K562 (cell line): ENCODE results near the gene IRGQ. TPM values are rescaled to one million over a fixed set of nuclear protein-coding genes. Genes with fewer than 3 reads are reported as not detected.

Source experiments
- ADNP ChIP-seq: fragments of 200-800 bp; sonication (Bioruptor generic); IDR thresholded peaks from 2 replicates; pipeline ENCODE4 v1.6.1; 2016; ENCODE audit warnings: missing genetic modification characterization, missing compliant biosample characterization
- AFF1 ChIP-seq, 2 experiments: fragments of 450-650 bp; IDR thresholded peaks; 2 replicates each; pipeline ENCODE4 v1.6.1; 2018; ENCODE audit warnings: mild to moderate bottlenecking in 2 of 2, low read depth in 1 of 2; ENCODE audit not compliant: partially characterized antibody in 2 of 2
- BCLAF1 ChIP-seq, 2 experiments: fragments of 450-650 bp in 1 of 2; IDR thresholded peaks; 2 replicates each; pipeline ENCODE4 v1.6.1; 2011 to 2017; ENCODE audit warnings: low read depth in 2 of 2, antibody characterized with exemption in 1 of 2, borderline replicate concordance in 1 of 2, low read length in 1 of 2, mild to moderate bottlenecking in 1 of 2, mixed read lengths in 1 of 2; ENCODE audit not compliant: control insufficient read depth in 1 of 2
- MAZ ChIP-seq, 2 experiments: fragments of 450-650 bp in 1 of 2; sonication (generic) in 1 of 2; formaldehyde crosslinking; IDR thresholded peaks in 1 of 2; conservative IDR thresholded peaks in 1 of 2; 2 replicates each; pipeline versions ENCODE4 v1.4.0 to v1.5.0; 2020; ENCODE audit warnings: mild to moderate bottlenecking in 1 of 2, missing genetic modification reagents in 1 of 2
- MIER1 ChIP-seq: fragments of 450-650 bp; IDR thresholded peaks from 2 replicates; pipeline ENCODE4 v1.6.1; 2016; ENCODE audit warnings: antibody characterized with exemption, mild to moderate bottlenecking, low read depth
- MYNN ChIP-seq, 2 experiments: sonication (generic); formaldehyde crosslinking in 1 of 2; IDR thresholded peaks; 2 replicates each; pipeline versions ENCODE4 v1.5.0 to v1.6.1; 2016 to 2020; ENCODE audit warnings: antibody characterized with exemption in 1 of 2, missing genetic modification reagents in 1 of 2
- NCOA2 ChIP-seq, 2 experiments: fragments of 450-650 bp; IDR thresholded peaks; 2 replicates each; pipeline ENCODE4 v1.6.1; 2018; ENCODE audit warnings: mild to moderate bottlenecking in 2 of 2, moderate library complexity in 1 of 2; ENCODE audit not compliant: partially characterized antibody in 2 of 2
- NR4A1 ChIP-seq, 2 experiments: fragments of 250-450 bp in 1 of 2; fragments of 450-650 bp in 1 of 2; sonication (Bioruptor Pico) in 1 of 2; IDR thresholded peaks; 2 replicates each; pipeline versions ENCODE4 v1.4.0 to v1.6.1; 2016 to 2020; ENCODE audit warnings: mild to moderate bottlenecking in 2 of 2, missing compliant biosample characterization in 1 of 2, missing genetic modification characterization in 1 of 2, moderate library complexity in 1 of 2
- PHF20 ChIP-seq: fragments of 450-650 bp; IDR thresholded peaks from 2 replicates; pipeline ENCODE4 v1.6.1; 2018; ENCODE audit not compliant: partially characterized antibody
- RNF219 ChIP-seq: fragments of 250-450 bp; sonication (Bioruptor Pico); IDR thresholded peaks from 2 replicates; pipeline ENCODE4 v1.5.0; 2022; ENCODE audit warnings: mild to moderate bottlenecking
- SMARCA5 ChIP-seq: fragments of 450-650 bp; IDR thresholded peaks from 2 replicates; pipeline ENCODE4 v1.6.1; 2016
- ZNF146 ChIP-seq: IDR thresholded peaks from one replicate; pipeline ENCODE4 v1.6.1; 2018; ENCODE audit warnings: missing compliant biosample characterization; ENCODE audit not compliant: unreplicated experiment
- ZNF212 ChIP-seq: fragments of 450-650 bp; formaldehyde crosslinking; IDR thresholded peaks from 2 replicates; pipeline ENCODE4 v1.4.0; 2020; ENCODE audit warnings: mild to moderate bottlenecking
- ZNF785 ChIP-seq: fragments of 250-450 bp; sonication (Bioruptor Pico); IDR thresholded peaks from 2 replicates; pipeline ENCODE4 v1.4.0; 2020; ENCODE audit warnings: mild to moderate bottlenecking
- polyA plus RNA-seq, 8 experiments: library from polyadenylated mRNA; depleted of rRNA in 4 of 8; stranded (reverse) in 5 of 8; unstranded in 3 of 8; fragments of >200 nt; fragmentation: Nextera tagmentation in 2 of 8; fragmentation: Illumina TruSeq in 1 of 8; extraction: Ambion mirVana in 2 of 8; extraction: Trizol in 1 of 8; gene quantifications; 2 replicates each; pipeline versions ENCODE4 v1.2.1 to v1.2.3, GENCODE V29; 2011 to 2014; ENCODE audit warnings: inconsistent platforms in 1 of 8, missing spikeins in 1 of 8
- total RNA-seq, 7 experiments: library from RNA; depleted of rRNA in 6 of 7; stranded (reverse); fragments of >200 nt in 6 of 7; fragmentation: Illumina TruSeq in 2 of 7; extraction: Trizol in 2 of 7; gene quantifications; 2 replicates each; pipeline versions ENCODE4 v1.2.1 to v1.2.3, GENCODE V29; 2011 to 2021; ENCODE audit warnings: low replicate concordance in 1 of 7

IRGQ gene
- total and polyA plus RNA-seq, 9 of the 15 experiments (the other 6 are each of a cell fraction or from before 2014, with no cell fraction given), result 3.5 to 19.2 (median 7.9) TPM

- TF ChIP-seq MAZ (CRISPR knock-in tag; conservative IDR thresholded peaks at IDR 0.05 in 1 of 2, IDR thresholded peaks at IDR 0.05 in 1 of 2) (peak; percentile 30 to 33; a peak in 1 of 4 replicates), MYNN (IDR thresholded peaks at IDR 0.05) (no peak; the same call in 1 of the 2 replicates), MYNN (CRISPR knock-in tag; IDR thresholded peaks at IDR 0.05) (no peak), SMARCA5 (no peak), NCOA2 (IDR thresholded peaks at IDR 0.05; ENCODE audit: partially characterized antibody in 2 of 2) (no peak), MIER1 (no peak), ZNF146 (CRISPR knock-in tag) (no peak), AFF1 (IDR thresholded peaks at IDR 0.05; ENCODE audit: low read depth in 1 of 2, partially characterized antibody in 2 of 2) (no peak), NR4A1 (CRISPR knock-in tag; IDR thresholded peaks at IDR 0.05) (no peak), NR4A1 (tag; IDR thresholded peaks at IDR 0.05) (no peak), ZNF212 (CRISPR knock-in tag) (no peak), RNF219 (CRISPR knock-in tag) (no peak), ADNP (tag) (no peak), BCLAF1 (IDR thresholded peaks at IDR 0.05; ENCODE audit: borderline replicate concordance in 1 of 2, control insufficient read depth in 1 of 2, low read depth in 2 of 2, low read length in 1 of 2) (no peak), PHF20 (peak; percentile 57), ZNF785 (CRISPR knock-in tag) (no peak)
Measured at GRCh38 chr19:43639519-43640423, 43.8 kb upstream of the IRGQ start, which contains the start of gene CADM4 (continued).
